ENCODE data around the gene DUSP16.
A peak's percentile ranks its signal among the peaks of the same experiment; 100 is the strongest.
"Not testable (repeated sequence)": the region's sequence is repeated elsewhere in the genome, so short reads cannot be mapped to it uniquely, and the experiment has no call there.

DUSP16 gene

GRCh38 chr12:12562585-12563261 lies at the start of gene DUSP16:
TSS of gene DUSP16 (minus strand) at chr12:12562863. CDS start at chr12:12521098, 41,765 bp downstream.
- DNase-seq (ENCODE audit: low spot score) = peak; percentile 90

- DNase-seq (ENCODE audit: low spot score) = peak; percentile 51
These were observed 49.7 kb upstream of the DUSP16 start for GRCh38 chr12:12612358-12612757.

GRCh38 chr12:12611512-12612306 lies 49.0 kb upstream of the DUSP16 start, which contains the start of gene CREBL2:
TSS of gene CREBL2 (plus strand) at chr12:12611876. CDS start at chr12:12612173, 297 bp downstream.
- DNase-seq (ENCODE audit: low spot score) = peak; percentile 92

- no peak for DNase-seq (ENCODE audit: low spot score)
These were observed 48.0 kb upstream of the DUSP16 start for GRCh38 chr12:12610711-12611110.

- no peak for DNase-seq (ENCODE audit: low spot score)
These were observed 47.0 kb upstream of the DUSP16 start for GRCh38 chr12:12609692-12610091.

GRCh38 chr12:12608557-12608957 lies 45.9 kb upstream of the DUSP16 start:
- no peak for DNase-seq (ENCODE audit: low spot score)

GRCh38 chr12:12606781-12607589 lies 44.3 kb upstream of the DUSP16 start:
- peak; percentile 11 for DNase-seq (ENCODE audit: low spot score)

GRCh38 chr12:12604740-12605139 lies 42.1 kb upstream of the DUSP16 start:
- DNase-seq (ENCODE audit: low spot score) = no peak

GRCh38 chr12:12600659-12601058 lies 38.0 kb upstream of the DUSP16 start:
- no peak for DNase-seq (ENCODE audit: low spot score)

GRCh38 chr12:12599750-12600643 lies 37.3 kb upstream of the DUSP16 start:
- no peak for DNase-seq (ENCODE audit: low spot score)

GRCh38 chr12:12598864-12599263 lies 36.2 kb upstream of the DUSP16 start:
- DNase-seq (ENCODE audit: low spot score) = no peak

- not testable (repeated sequence) for DNase-seq (ENCODE audit: low spot score)
These were observed 33.9 kb upstream of the DUSP16 start for GRCh38 chr12:12596598-12596997.

GRCh38 chr12:12595929-12596328 lies 33.3 kb upstream of the DUSP16 start:
- not testable (repeated sequence) for DNase-seq (ENCODE audit: low spot score)

GRCh38 chr12:12592930-12593329 lies 30.3 kb upstream of the DUSP16 start:
- DNase-seq (ENCODE audit: low spot score) = peak; percentile 64

- no peak for DNase-seq (ENCODE audit: low spot score)
These were observed 28.3 kb upstream of the DUSP16 start for GRCh38 chr12:12590961-12591360.

- not testable (repeated sequence) for DNase-seq (ENCODE audit: low spot score)
These were observed 25.8 kb upstream of the DUSP16 start for GRCh38 chr12:12588436-12588835.

GRCh38 chr12:12587878-12588277 lies 25.2 kb upstream of the DUSP16 start:
- DNase-seq (ENCODE audit: low spot score) = no peak

- no peak for DNase-seq (ENCODE audit: low spot score)
These were observed 24.4 kb upstream of the DUSP16 start for GRCh38 chr12:12586879-12587675.

- DNase-seq (ENCODE audit: low spot score) = no peak
These were observed 22.6 kb upstream of the DUSP16 start for GRCh38 chr12:12585115-12585863.
